DOHH2 (cell line): ENCODE data around the gene CAV1.

Experiments used
- H3F3A ChIP-seq: fragments of 200-600 bp; sonication (generic), shearing (Covaris generic); 2 replicates; pipeline ENCODE4 v1.6.0; 2016; ENCODE audit warnings: antibody characterized with exemption, mild to moderate bottlenecking; ENCODE audit not compliant: control insufficient read depth, insufficient read depth
- H3K27ac ChIP-seq: fragments of 200-600 bp; sonication (generic); 2 replicates; pipeline ENCODE4 v1.5.1; 2014; ENCODE audit warnings: low read depth, mild to moderate bottlenecking, low read length, moderate library complexity
- H3K27me3 ChIP-seq: fragments of 200-600 bp; sonication (generic); 2 replicates; pipeline ENCODE4 v1.6.1; 2014; ENCODE audit warnings: mild to moderate bottlenecking, low read length, mixed read lengths; ENCODE audit not compliant: control insufficient read depth
- H3K36me3 ChIP-seq: fragments of 200-600 bp; sonication (generic); 2 replicates; pipeline ENCODE4 v1.6.1; 2014; ENCODE audit warnings: mild to moderate bottlenecking, low read length, moderate library complexity, mixed read lengths; ENCODE audit not compliant: control insufficient read depth
- H3K4me1 ChIP-seq: fragments of 200-600 bp; sonication (generic); 2 replicates; pipeline ENCODE4 v1.6.1; 2014; ENCODE audit warnings: mild to moderate bottlenecking, low read length, mixed read lengths; ENCODE audit not compliant: control insufficient read depth
- H3K4me2 ChIP-seq: fragments of 200-600 bp; sonication (generic); 2 replicates; pipeline ENCODE4 v1.6.0; 2014; ENCODE audit warnings: mild to moderate bottlenecking, low read length, moderate library complexity
- H3K4me3 ChIP-seq: fragments of 200-600 bp; sonication (generic); 2 replicates; pipeline ENCODE4 v1.5.1; 2014; ENCODE audit warnings: mild to moderate bottlenecking, low read length, mixed read lengths
- H3K79me2 ChIP-seq: fragments of 200-600 bp; sonication (generic); 2 replicates; pipeline ENCODE4 v1.6.1; 2014; ENCODE audit warnings: mild to moderate bottlenecking, low read length, mixed read lengths; ENCODE audit not compliant: control insufficient read depth
- H3K9me2 ChIP-seq: fragments of 200-600 bp; sonication (generic); replicated peaks from 2 replicates; pipeline ENCODE4 v1.6.1; 2014; ENCODE audit warnings: mild to moderate bottlenecking, low read length, mixed read lengths; ENCODE audit not compliant: control insufficient read depth
- H3K9me3 ChIP-seq: fragments of 200-600 bp; sonication (generic); 2 replicates; pipeline ENCODE4 v1.6.1; 2014; ENCODE audit warnings: antibody characterized with exemption, low read length, mixed read lengths; ENCODE audit not compliant: control insufficient read depth, insufficient read depth
- H4K20me1 ChIP-seq: fragments of 200-600 bp; sonication (generic); 2 replicates; pipeline ENCODE4 v1.6.0; 2014; ENCODE audit warnings: low read depth, mild to moderate bottlenecking, antibody characterized with exemption, low read length, moderate library complexity; ENCODE audit not compliant: control insufficient read depth, insufficient read depth
- CTCF ChIP-seq: fragments of 200-600 bp; sonication (generic); IDR thresholded peaks from one replicate; pipeline ENCODE4 v1.5.1; 2014; ENCODE audit warnings: antibody characterized with exemption, mild to moderate bottlenecking, low read depth, low read length; ENCODE audit not compliant: poor library complexity, severe bottlenecking
- EZH2phosphoT487 ChIP-seq: fragments of 200-600 bp; sonication (generic); IDR thresholded peaks from 2 replicates; pipeline ENCODE4 v1.6.1; 2017; ENCODE audit warnings: borderline replicate concordance, mild to moderate bottlenecking, antibody characterized with exemption, low read length, moderate library complexity, mixed read lengths

Gene CAV1

GRCh38 chr7:116541951-116542350 lies 17.1 kb downstream of the CAV1 start:
- H4K20me1 ChIP-seq, result no peaks in the 10 kb centered on the region
- H3K79me2 ChIP-seq, result no peaks in the 10 kb centered on the region
- H3K4me3 ChIP-seq, result no peak overlapping the region
- H3K36me3 ChIP-seq, result no peaks in the 10 kb centered on the region
- no peaks in the 10 kb centered on the region for H3K4me1 ChIP-seq
- no peaks in the 10 kb centered on the region for H3K9me2 ChIP-seq
- peaks cover 3% of the 10 kb centered on the region; the same call in 1 of the 2 replicates for H3K27me3 ChIP-seq
- no peaks in the 10 kb centered on the region for H3F3A ChIP-seq
- no peaks in the 10 kb centered on the region for H3K9me3 ChIP-seq
- no peak for TF ChIP-seq CTCF
- no peak for TF ChIP-seq EZH2phosphoT487
- no peak overlapping the region for H3K4me2 ChIP-seq
- H3K27ac ChIP-seq, result no peak overlapping the region

- Histone ChIP-seq H3K79me2 (no peaks in the 10 kb centered on the region), H3K9me2 (no peaks in the 10 kb centered on the region), H3K27ac (no peak overlapping the region), H3K9me3 (no peaks in the 10 kb centered on the region), H3K4me1 (no peaks in the 10 kb centered on the region), H3K4me2 (no peak overlapping the region), H4K20me1 (no peaks in the 10 kb centered on the region), H3F3A (no peaks in the 10 kb centered on the region), H3K36me3 (no peaks in the 10 kb centered on the region), H3K4me3 (no peak overlapping the region), H3K27me3 (peaks cover 3% of the 10 kb centered on the region; the same call in 1 of the 2 replicates)
- TF ChIP-seq CTCF (no peak), EZH2phosphoT487 (no peak)
Observed at GRCh38 chr7:116542618-116543017, 17.8 kb downstream of the CAV1 start.

GRCh38 chr7:116543664-116544063 lies 18.8 kb downstream of the CAV1 start:
- Histone ChIP-seq H3K4me1 (no peaks in the 10 kb centered on the region), H3F3A (no peaks in the 10 kb centered on the region), H3K79me2 (no peaks in the 10 kb centered on the region), H3K27ac (no peak overlapping the region), H3K27me3 (peaks cover 3% of the 10 kb centered on the region; the same call in 1 of the 2 replicates), H3K9me3 (no peaks in the 10 kb centered on the region), H3K9me2 (no peaks in the 10 kb centered on the region), H3K4me3 (no peak overlapping the region), H3K4me2 (no peak overlapping the region), H3K36me3 (no peaks in the 10 kb centered on the region), H4K20me1 (no peaks in the 10 kb centered on the region)
- no peak for TF ChIP-seq CTCF
- TF ChIP-seq EZH2phosphoT487, result no peak

GRCh38 chr7:116544487-116544886 lies 19.7 kb downstream of the CAV1 start:
- H3K36me3 ChIP-seq, result no peaks in the 10 kb centered on the region
- H3K9me3 ChIP-seq, result no peaks in the 10 kb centered on the region
- no peak for TF ChIP-seq CTCF
- no peaks in the 10 kb centered on the region for H4K20me1 ChIP-seq
- no peaks in the 10 kb centered on the region for H3K9me2 ChIP-seq
- no peak overlapping the region for H3K27ac ChIP-seq
- H3K27me3 ChIP-seq, result peaks cover 3% of the 10 kb centered on the region; the same call in 1 of the 2 replicates
- no peaks in the 10 kb centered on the region for H3K4me1 ChIP-seq
- H3K4me3 ChIP-seq, result no peak overlapping the region
- no peaks in the 10 kb centered on the region for H3K79me2 ChIP-seq
- H3K4me2 ChIP-seq, result no peak overlapping the region
- no peaks in the 10 kb centered on the region for H3F3A ChIP-seq
